ENCODE data around the gene TUBA1A.
"Not testable (repeated sequence)": the region's sequence is repeated elsewhere in the genome, so short reads cannot be mapped to it uniquely, and the experiment has no call there.

TUBA1A gene

GRCh38 chr12:49200919-49201594, 12.2 kb upstream of the TUBA1A start:
- TF ChIP-seq ZFP30 (CRISPR knock-in tag; IDR thresholded peaks at IDR 0.05) = 0 out of 2 replicates have a peak, but pooled peaks have one; percentile 1
- no peak for TF ChIP-seq SNAI2 (CRISPR knock-in tag; IDR thresholded peaks at IDR 0.05)
- peak; percentile 75 for ATAC-seq

DNA sequence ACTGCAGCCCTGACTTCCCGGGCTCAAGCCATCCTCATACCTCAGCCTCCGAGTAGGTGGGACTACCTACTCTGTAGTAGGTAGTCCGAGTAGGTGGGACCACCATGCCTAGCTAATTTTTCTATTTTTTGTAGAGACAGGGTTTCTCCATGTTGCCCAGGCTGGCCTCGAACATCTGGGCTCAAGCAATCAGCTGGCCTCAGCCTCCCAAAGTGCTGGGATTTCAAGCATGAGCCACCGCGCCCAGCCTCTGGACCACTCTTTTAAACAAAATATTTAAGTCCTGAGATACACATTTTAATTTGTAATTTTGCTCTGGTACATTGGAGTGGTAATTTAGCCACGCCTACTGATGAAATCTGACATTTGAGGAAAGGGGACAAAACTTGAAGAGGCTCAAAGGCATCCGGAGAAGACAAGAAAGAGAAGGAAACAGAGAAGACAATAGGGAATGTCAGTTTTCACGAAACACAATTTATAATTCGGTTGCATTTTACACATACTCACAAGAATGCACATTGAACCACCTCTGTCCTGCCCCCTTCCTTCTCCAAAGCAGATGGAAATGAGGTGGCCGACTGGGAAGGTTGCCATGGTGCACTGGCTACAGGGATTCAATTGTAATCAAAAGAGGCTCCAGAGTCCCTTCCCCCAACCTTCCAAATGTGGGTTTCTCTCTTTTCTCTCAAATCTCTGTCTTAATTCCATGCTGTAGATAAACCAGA, 9.7 kb upstream of the TUBA1A start:
- TF ChIP-seq CSRNP3 (CRISPR knock-in tag; IDR thresholded peaks at IDR 0.05) = no peak
- TF ChIP-seq POU6F1 (CRISPR knock-in tag; IDR thresholded peaks at IDR 0.05; ENCODE audit: borderline replicate concordance, low read depth) = no peak
- no peak for TF ChIP-seq ZC3H10 (CRISPR knock-in tag; IDR thresholded peaks at IDR 0.05)
- TF ChIP-seq ZNF70 (CRISPR knock-in tag; IDR thresholded peaks at IDR 0.05) = no peak
- TF ChIP-seq TCF4 (CRISPR knock-in tag; IDR thresholded peaks at IDR 0.05; ENCODE audit: borderline replicate concordance) = no peak
- TF ChIP-seq RARB (CRISPR knock-in tag; IDR thresholded peaks at IDR 0.05) = no peak
- ATAC-seq = peak; percentile 73

DNA sequence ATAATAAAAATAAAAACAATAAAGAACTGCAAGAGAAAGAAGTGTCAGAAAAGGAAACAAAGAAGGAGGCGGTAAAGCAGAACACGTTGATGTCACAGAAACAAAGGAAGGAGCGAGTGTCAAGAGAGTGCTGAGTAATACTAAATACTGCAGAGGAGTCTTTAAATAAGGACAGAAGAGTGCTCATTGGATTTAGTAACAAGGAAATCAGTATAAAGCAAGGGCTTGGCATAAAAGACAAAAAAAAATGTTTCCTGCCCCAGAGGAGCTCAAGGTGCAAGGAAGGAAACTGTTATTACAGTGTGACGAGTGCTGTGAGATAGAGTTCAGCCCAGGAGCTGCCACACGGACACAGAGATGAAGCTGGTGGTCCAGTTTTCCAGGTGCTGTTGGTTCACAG, 8.4 kb upstream of the TUBA1A start:
- TF ChIP-seq TOX (CRISPR knock-in tag; IDR thresholded peaks at IDR 0.05; ENCODE audit: borderline replicate concordance) (no peak), ZFP3 (CRISPR knock-in tag; IDR thresholded peaks at IDR 0.05) (no peak), ZNF70 (CRISPR knock-in tag; IDR thresholded peaks at IDR 0.05) (no peak)
- no peak for ATAC-seq

GRCh38 chr12:49195736-49196135, 6.9 kb upstream of the TUBA1A start:
- TF ChIP-seq PATZ1 (CRISPR knock-in tag; IDR thresholded peaks at IDR 0.05; ENCODE audit: borderline replicate concordance) (no peak), GLIS3 (CRISPR knock-in tag; IDR thresholded peaks at IDR 0.05) (no peak), ISL1 (CRISPR knock-in tag; IDR thresholded peaks at IDR 0.05) (no peak), ZNF70 (CRISPR knock-in tag; IDR thresholded peaks at IDR 0.05) (no peak), ZFP30 (CRISPR knock-in tag; IDR thresholded peaks at IDR 0.05) (no peak), TSHZ2 (CRISPR knock-in tag; IDR thresholded peaks at IDR 0.05) (no peak), OSR1 (CRISPR knock-in tag; IDR thresholded peaks at IDR 0.05) (no peak), ZC3H10 (CRISPR knock-in tag; IDR thresholded peaks at IDR 0.05) (no peak), TCF4 (CRISPR knock-in tag; IDR thresholded peaks at IDR 0.05; ENCODE audit: borderline replicate concordance) (no peak)
- ATAC-seq = no peak

GRCh38 chr12:49193746-49194145, 4.9 kb upstream of the TUBA1A start:
- ATAC-seq = not testable (repeated sequence)

GRCh38 chr12:49191498-49191897, 2.6 kb upstream of the TUBA1A start:
- not testable (repeated sequence) for ATAC-seq

Data from SK-N-SH treated with all-trans-retinoic acid at 6 μM for 48 hours (cell line).